Rectal smooth muscle tissue (tissue), 1 donor: ENCODE data around the gene SIL1.
"Not testable (repeated sequence)": the region's sequence is repeated elsewhere in the genome, so short reads cannot be mapped to it uniquely, and the experiment has no call there.

ENCODE experiments used
- H3K27ac ChIP-seq: one replicate; pipeline ENCODE4 v1.7.0; 2013; ENCODE audit warnings: low read depth, low read length, inconsistent platforms
- H3K27me3 ChIP-seq: one replicate; pipeline ENCODE4 v1.7.0; 2013; ENCODE audit warnings: low read length; ENCODE audit not compliant: control insufficient read depth, insufficient read depth
- H3K36me3 ChIP-seq: one replicate; pipeline ENCODE4 v1.7.0; 2013; ENCODE audit warnings: low read length; ENCODE audit not compliant: control insufficient read depth, insufficient read depth
- H3K4me1 ChIP-seq: one replicate; pipeline ENCODE4 v1.7.0; 2013; ENCODE audit warnings: low read length; ENCODE audit not compliant: control insufficient read depth, insufficient read depth
- H3K4me3 ChIP-seq: one replicate; pipeline ENCODE4 v1.7.0; 2013; ENCODE audit warnings: low read length
- H3K9ac ChIP-seq: one replicate; pipeline ENCODE4 v1.7.0; 2013; ENCODE audit warnings: low read length

The SIL1 gene

GRCh38 chr5:138925090-138925635 lies 273.0 kb downstream of the SIL1 start:
- H3K36me3 ChIP-seq, result peaks cover 35% of the 10 kb centered on the region
- H3K9ac ChIP-seq, result no peak overlapping the region
- no peaks in the 10 kb centered on the region for H3K4me1 ChIP-seq
- H3K27me3 ChIP-seq, result no peaks in the 10 kb centered on the region
- H3K27ac ChIP-seq, result no peak overlapping the region
- no peak overlapping the region for H3K4me3 ChIP-seq

GRCh38 chr5:138922494-138922893 lies 275.7 kb downstream of the SIL1 start:
- H3K4me3 ChIP-seq, result no peak overlapping the region
- no peak overlapping the region for H3K9ac ChIP-seq
- H3K36me3 ChIP-seq, result peaks cover 28% of the 10 kb centered on the region
- no peak overlapping the region for H3K27ac ChIP-seq
- no peaks in the 10 kb centered on the region for H3K4me1 ChIP-seq
- no peaks in the 10 kb centered on the region for H3K27me3 ChIP-seq

GRCh38 chr5:138921362-138921761 lies 276.8 kb downstream of the SIL1 start:
- H3K27me3 ChIP-seq, H3K4me3 ChIP-seq, H3K27ac ChIP-seq, H3K9ac ChIP-seq, H3K4me1 ChIP-seq: not testable (repeated sequence)
- H3K36me3 ChIP-seq, result peaks cover 20% of the 10 kb centered on the region

- no peak overlapping the region for H3K27ac ChIP-seq
- peaks cover 8% of the 10 kb centered on the region for H3K36me3 ChIP-seq
- no peak overlapping the region for H3K4me3 ChIP-seq
- H3K4me1 ChIP-seq, result no peaks in the 10 kb centered on the region
- H3K9ac ChIP-seq, result no peak overlapping the region
- no peaks in the 10 kb centered on the region for H3K27me3 ChIP-seq
These were observed 278.0 kb downstream of the SIL1 start for GRCh38 chr5:138920181-138920580.

DNA sequence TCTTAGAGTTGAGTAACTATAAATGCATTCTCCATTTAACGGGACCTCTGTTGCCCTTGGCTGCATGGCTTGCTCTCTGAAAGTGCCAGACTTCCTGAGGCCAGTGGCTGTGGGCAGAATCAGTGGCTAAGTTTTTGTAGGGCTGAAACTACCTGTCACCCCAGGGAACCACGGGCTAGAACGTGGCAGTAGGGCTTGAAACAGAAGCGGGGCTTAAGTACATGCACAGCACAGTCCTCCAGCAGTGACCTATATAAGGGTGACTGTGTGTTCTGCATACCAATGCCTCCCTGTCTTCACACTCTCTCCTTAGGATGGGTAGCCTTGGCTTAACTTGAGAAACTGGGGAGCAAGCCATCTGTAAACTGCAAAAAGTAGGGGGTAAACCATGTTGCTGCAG lies 279.5 kb downstream of the SIL1 start:
- Histone ChIP-seq H3K9ac (no peak overlapping the region), H3K36me3 (no peaks in the 10 kb centered on the region), H3K27ac (no peak overlapping the region), H3K27me3 (no peaks in the 10 kb centered on the region), H3K4me3 (no peak overlapping the region), H3K4me1 (no peaks in the 10 kb centered on the region)

- no peaks in the 10 kb centered on the region for H3K4me1 ChIP-seq
- no peak overlapping the region for H3K4me3 ChIP-seq
- no peak overlapping the region for H3K27ac ChIP-seq
- no peaks in the 10 kb centered on the region for H3K36me3 ChIP-seq
- H3K9ac ChIP-seq, result no peak overlapping the region
- no peaks in the 10 kb centered on the region for H3K27me3 ChIP-seq
These were observed 283.8 kb downstream of the SIL1 start for GRCh38 chr5:138914338-138914737.

DNA sequence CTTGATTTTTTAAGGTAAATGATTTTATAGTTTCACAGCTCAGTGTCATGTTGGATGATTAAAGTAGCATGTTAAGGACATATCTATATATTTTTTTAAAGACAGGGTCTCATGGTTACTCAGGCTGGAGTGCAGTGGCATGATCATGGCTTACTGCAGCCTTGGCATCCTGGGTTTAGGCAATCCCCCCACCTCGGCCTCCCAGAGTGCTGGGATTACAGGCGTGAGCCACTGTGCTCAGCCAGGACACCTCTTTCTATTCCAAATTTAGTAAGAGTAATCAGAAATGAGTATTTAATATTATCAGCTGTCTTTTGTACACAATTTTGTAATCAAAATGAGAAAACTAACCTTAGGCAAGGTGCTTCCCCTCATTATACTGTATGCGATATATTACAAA lies 284.4 kb downstream of the SIL1 start:
- Histone ChIP-seq H3K9ac (no peak overlapping the region), H3K36me3 (no peaks in the 10 kb centered on the region), H3K27ac (no peak overlapping the region), H3K27me3 (no peaks in the 10 kb centered on the region), H3K4me3 (no peak overlapping the region), H3K4me1 (no peaks in the 10 kb centered on the region)

GRCh38 chr5:138912093-138912492 lies 286.1 kb downstream of the SIL1 start:
- Histone ChIP-seq H3K9ac (no peak overlapping the region), H3K4me3 (no peak overlapping the region), H3K4me1 (no peaks in the 10 kb centered on the region), H3K27ac (no peak overlapping the region), H3K36me3 (no peaks in the 10 kb centered on the region), H3K27me3 (no peaks in the 10 kb centered on the region)

DNA sequence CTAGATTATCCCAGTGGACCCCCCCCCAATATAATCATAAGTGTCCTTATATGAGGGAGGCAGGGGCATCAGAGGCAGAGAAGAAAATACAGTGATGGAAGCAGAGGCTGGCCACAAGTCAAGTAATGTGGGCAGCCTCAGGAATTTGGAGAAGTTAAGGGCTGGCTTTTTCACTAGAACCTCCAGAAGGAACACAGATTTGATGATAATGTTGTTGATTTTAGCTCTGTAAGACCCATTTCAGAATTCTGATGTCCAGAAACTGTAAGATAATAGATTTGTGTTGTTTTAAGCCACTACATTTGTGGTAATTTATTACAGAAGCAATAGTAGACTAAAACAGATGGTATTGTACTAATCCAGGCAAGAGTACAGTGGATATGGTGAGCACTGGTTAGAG lies 286.7 kb downstream of the SIL1 start:
- Histone ChIP-seq H3K27me3 (no peaks in the 10 kb centered on the region), H3K36me3 (no peaks in the 10 kb centered on the region), H3K4me3 (no peak overlapping the region), H3K9ac (no peak overlapping the region), H3K4me1 (no peaks in the 10 kb centered on the region), H3K27ac (no peak overlapping the region)

GRCh38 chr5:138910546-138911185 lies 287.5 kb downstream of the SIL1 start:
- no peak overlapping the region for H3K27ac ChIP-seq

DNA sequence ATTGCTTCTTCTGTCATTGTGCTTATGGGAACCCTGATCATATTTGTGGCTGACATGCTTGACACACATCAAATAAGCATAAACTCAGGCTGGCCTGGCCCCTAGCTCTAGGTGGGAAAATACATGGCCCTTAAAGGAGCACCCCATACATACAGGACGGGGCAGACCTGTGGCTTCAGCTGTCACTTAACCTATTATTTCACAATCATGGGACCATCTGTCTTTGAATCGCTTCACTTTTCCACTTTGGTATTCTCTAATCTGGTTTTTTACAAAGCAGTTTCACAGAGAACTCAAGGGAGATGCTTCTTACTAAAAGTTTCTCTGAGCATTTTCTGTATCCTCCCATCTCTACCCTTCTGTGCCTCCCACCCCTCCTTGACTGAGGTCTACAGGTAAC lies 288.4 kb downstream of the SIL1 start:
- H3K4me1 ChIP-seq, result no peaks in the 10 kb centered on the region
- no peaks in the 10 kb centered on the region for H3K27me3 ChIP-seq
- H3K36me3 ChIP-seq, result no peaks in the 10 kb centered on the region
- H3K27ac ChIP-seq, result no peak overlapping the region
- H3K4me3 ChIP-seq, result no peak overlapping the region
- H3K9ac ChIP-seq, result no peak overlapping the region

More at GRCh38 chr5:138910546-138911185, 287.5 kb downstream of the SIL1 start:
- Histone ChIP-seq H3K27me3 (no peaks in the 10 kb centered on the region), H3K4me1 (no peaks in the 10 kb centered on the region), H3K36me3 (no peaks in the 10 kb centered on the region), H3K9ac (no peak overlapping the region), H3K4me3 (no peak overlapping the region)

DNA sequence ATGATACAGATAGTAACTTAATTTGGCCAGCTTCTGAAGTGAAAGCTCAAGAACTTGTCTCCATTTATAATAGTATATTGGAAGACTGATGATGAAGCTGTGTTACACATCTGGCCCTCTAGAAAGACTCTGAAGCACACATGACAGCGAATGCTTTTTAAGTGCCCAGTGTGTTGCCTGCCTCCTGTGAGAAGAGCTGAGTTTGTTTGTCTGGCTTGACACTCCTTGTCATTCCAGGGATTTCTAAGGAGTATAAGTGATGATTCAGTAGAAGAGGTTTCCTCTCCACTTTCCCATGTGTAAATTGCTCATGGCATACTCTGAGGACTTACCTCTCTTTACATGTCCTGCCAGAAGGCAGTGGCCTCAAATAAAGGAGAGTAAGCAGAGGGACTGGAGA lies 292.6 kb downstream of the SIL1 start:
- Histone ChIP-seq H3K4me1 (no peaks in the 10 kb centered on the region), H3K4me3 (no peak overlapping the region), H3K27ac (no peak overlapping the region), H3K27me3 (no peaks in the 10 kb centered on the region), H3K9ac (no peak overlapping the region), H3K36me3 (no peaks in the 10 kb centered on the region)

DNA sequence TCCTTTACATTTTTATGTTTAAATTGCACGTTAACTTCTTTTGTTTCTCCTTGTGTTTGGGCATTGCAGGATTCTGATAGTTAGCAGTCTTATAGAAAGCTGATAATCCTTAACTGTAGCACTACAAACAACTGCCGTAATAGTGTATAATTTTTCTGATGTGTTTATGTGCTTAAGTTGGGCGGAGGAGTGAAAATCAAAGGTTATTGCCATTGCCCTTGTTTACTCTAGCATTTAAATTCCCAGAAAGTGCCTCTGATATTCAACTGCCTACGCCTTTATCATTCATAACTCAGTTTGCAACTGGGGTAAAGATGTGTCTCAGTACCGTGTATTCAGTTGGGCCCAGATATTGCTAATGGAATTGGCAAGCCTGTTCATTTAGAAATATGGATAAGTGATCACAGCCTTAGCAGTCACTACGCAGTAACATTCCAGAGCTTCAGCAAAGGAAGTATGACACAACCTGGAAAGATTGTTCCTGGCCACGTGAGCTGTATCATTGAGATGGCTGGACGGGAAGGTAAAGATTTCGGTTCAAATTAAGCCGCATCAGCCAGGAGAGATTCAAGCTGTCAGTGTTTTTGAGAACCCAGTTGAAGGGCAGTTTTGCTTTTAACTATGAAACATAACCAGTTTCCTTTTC lies 294.9 kb downstream of the SIL1 start:
- no peaks in the 10 kb centered on the region for H3K27me3 ChIP-seq
- H3K9ac ChIP-seq, result no peak overlapping the region
- no peaks in the 10 kb centered on the region for H3K4me1 ChIP-seq
- no peak overlapping the region for H3K27ac ChIP-seq
- no peaks in the 10 kb centered on the region for H3K36me3 ChIP-seq
- no peak overlapping the region for H3K4me3 ChIP-seq
